Measurements from ENCODE around the gene MAPRE2.
A peak's percentile ranks its signal among the peaks of the same experiment; 100 is the strongest.
"Not testable (repeated sequence)": the region's sequence is repeated elsewhere in the genome, so short reads cannot be mapped to it uniquely, and the experiment has no call there.

MAPRE2 gene

DNA sequence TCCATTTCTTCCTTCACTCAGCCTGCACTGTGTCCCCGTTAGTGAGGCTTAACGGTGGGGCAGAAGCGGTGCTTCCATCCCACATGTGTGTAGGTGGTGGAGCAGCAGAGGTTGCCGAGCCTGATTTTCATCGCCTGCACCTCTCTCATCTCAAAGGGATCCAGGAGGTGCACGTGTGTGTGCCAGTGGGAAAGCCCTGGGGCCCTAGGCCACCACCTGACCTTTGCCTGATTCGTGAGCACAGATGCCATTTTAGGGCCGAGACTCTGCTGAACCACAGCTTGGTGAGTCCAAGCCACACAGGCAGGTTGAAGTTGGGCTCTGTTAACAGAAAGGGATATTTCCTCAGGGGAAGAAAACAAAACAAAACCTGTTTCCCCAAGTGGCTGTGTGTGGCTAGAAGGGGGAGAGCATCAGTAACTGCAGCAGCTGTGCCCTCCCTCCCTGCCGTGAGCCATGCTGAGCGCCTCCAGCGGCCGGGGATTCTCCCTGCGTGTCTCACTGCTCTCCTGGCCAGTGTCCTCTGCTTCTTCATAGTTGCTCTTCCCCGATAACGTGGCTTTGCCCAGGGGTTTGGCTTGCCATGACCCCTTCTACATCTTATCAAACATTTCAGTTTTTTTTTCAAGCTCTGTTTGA lies 81.5 kb downstream of the MAPRE2 start:
- peak in 1 of 2 donors; percentile 15 for DNase-seq (ENCODE audit: low read depth in 2 of 2)

DNA sequence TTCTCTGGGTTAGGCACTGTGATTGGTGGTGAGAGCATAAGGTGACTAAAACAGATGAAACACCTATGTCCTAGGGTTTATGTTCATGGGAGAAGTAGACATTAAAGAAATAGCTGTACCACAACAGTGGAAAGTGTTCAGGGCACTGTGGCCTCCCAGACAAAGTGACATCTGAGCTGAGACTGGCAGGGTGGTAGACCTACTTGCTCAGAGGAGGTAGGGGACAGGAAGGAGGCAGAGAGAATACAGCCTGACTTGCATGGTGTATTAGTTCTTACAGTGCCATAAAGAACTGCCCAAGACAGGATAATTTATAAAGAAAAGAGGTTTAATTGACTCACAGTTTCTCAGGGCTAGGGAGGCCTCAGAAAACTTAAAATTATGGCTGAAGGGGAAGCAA lies 82.6 kb downstream of the MAPRE2 start:
- no peak for DNase-seq (ENCODE audit: low read depth in 2 of 2)

DNA sequence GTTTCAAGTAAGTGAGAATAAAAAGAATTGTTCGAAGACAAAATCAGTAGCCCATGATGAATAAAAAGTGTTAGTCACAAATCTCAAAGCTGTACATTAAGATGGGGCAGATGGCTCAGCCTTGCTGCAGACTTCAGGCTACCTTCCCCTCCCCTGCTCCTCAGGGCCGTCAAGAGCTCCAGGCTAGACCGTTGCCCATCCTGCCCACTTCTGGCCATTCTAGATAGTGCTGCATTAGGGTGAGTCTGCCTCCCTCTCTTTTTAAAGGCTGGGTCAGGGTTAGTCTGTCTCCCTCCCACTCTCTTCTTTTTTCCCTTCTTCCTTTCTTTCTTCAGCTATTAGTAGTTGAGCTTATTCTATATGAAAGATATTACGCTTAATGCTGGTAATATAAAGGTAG lies 86.0 kb downstream of the MAPRE2 start:
- no peak for DNase-seq (ENCODE audit: low read depth in 2 of 2)

DNA sequence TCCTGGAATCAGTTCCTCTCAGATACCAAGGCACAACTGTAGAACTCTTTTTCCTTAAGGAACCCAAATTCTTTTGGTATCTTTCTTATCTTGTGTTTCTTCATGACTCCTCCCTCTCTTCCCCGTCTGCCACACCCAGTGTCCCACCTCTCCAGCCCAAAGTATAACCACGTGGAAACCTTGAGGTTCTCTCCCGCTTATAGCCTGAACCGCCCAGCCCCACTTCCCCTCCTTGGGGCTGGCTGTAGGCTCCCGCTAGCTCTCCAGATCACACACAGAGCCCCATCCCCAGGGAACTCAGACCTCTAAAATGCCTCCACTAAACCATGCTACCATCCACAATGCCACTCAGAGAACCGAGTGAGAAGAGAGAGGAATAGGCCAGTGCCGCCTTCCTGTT lies 87.5 kb downstream of the MAPRE2 start:
- DNase-seq (ENCODE audit: low read depth in 2 of 2) = no peak

DNA sequence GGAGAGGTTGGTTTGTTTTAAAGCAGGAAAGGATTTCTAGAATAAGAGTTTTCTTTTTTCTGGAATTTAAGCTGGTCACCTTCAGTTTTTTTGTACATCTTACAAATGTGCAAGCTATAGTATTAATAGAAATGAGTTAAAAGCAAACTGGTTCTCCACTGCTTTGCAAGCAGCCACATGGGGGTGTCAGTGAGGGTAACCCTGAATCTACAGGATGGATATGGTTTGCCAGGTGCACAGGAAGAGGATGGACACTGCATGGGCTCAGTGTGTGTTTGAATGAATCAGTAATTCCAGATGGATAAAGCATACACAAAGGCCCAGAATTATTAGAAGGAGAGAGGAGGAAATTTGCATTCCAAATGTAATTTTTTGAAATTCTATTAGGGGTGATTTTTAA lies 89.0 kb downstream of the MAPRE2 start:
- no peak for DNase-seq (ENCODE audit: low read depth in 2 of 2)

DNA sequence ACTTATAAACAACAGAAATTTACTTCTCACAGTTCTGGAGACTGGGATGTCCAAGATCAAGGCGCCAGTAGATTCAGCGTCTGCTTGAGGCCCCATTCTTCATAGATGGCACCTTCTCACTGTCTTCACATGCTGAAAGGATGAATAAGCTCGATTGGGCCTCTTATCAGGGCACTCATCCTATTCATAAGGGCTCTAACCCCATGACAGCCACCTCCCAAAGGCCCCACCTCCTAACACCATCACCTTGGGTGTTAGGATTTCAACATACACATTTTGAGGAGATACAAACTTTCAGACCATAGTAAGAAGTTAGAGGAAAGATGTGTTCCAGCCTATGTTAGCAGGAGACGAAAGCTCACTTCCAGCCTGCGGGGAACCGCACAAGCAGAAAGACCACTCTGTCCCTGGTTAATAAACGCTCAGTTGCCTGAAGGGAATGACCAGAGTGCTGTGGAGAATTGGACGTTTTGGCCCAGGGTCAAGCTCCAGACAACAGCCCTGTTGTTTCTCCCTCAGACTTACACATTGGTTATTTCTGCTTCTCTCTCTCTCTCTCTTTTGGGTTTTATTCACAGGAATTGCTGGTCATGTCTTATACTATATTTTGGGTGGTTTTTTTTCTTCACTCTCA lies 90.3 kb downstream of the MAPRE2 start:
- no peak for DNase-seq (ENCODE audit: low read depth in 2 of 2)

DNA sequence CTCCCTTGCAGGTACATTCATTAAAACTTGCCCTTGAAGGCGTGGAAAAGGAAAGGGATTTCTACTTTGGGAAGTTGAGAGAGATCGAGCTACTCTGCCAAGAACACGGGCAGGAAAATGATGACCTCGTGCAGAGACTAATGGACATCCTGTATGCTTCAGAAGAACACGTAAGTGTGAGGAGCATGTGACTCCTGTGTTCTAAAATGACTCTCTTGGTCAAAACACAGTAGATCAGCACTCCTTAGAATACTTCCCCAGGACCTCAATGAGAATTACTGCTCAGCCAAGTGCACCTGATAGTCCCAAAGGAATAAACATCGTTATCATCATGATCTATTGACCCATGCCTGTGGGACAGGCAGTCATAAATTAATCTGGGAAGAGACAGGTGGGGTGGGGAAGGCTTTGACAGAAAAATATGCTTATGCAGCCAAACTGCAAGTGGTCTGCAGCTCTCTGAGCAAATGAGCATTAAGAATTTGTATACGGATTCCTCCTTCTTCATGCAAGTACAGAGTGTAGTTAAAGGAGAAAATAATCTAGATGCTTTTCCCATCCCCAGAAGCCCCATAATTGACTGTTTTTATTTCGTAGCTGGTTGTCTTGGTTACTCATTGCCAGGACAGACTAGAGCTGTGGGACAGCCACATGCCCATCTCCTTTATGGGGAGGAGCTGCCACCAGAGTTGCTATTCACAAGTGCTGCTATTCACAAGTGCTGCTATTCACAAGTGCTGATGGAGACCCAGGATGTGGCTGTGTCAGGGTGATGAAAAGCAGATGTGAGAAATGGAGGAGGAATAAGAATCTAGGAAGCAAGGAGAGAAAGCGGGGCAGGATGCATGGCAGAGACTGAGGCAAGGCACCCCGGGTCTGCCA lies 91.0 kb downstream of the MAPRE2 start:
- no peak for DNase-seq (ENCODE audit: low read depth in 2 of 2)

DNA sequence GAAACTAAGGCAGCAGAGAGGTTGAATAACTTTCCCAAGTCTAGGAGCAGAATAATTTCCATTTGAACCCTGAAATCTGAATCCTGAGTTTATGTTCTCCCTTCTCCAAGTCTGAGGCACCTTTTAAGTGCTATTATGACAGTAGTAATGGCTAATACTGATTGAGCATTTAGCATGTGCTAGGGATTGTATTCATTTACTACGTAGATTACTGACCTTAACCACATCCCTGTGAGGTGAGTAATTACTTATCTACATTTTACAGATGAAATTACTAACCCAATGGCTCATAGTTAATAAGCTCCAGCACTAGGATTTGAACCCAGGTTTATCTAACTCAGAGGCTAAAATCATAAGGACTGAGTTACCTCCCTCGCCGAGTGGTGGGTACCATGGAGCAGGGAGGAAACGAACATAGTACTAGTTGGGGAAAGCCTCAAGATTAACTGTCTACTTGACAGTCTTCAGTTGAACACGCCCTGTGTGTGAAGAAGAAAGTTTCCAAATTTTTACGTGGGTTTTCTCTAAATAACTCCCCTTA lies 93.0 kb downstream of the MAPRE2 start:
- no peak for DNase-seq (ENCODE audit: low read depth in 2 of 2)

DNA sequence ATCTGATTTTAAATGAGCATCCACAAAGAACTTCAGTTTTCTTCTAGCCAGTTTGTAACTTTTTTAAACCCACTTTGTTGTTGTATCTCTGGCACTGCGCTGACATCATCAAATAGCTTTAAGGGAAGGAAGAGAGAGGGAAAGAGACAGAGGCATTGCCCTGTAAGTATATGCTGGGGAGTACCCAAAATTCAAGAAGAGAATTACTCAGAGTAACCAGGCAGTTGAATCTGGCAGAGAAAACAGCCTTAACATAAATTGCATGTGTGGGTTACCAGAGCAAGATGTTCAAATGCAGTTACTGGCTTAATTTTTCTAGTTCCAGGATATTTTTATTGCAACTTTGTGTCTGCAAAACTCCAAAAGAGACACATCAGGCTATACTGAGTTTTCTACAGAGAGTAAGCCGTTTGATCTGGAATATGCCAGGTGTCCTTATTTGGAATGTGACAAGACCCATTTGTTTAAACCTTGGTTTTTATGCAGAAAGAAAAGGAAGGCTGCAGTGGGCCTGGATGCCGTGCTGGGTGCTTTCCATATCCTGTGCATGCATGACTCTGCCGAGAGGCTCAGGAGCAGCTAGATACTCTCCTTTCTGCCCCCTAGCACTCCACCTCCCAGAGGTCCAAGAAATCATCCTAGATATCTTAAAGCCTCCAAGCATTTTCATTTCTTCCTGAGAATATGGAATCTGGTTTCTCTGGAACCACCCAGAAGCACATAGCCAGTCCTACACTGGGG lies 93.7 kb downstream of the MAPRE2 start:
- DNase-seq (ENCODE audit: low read depth in 2 of 2) = no peak

DNA sequence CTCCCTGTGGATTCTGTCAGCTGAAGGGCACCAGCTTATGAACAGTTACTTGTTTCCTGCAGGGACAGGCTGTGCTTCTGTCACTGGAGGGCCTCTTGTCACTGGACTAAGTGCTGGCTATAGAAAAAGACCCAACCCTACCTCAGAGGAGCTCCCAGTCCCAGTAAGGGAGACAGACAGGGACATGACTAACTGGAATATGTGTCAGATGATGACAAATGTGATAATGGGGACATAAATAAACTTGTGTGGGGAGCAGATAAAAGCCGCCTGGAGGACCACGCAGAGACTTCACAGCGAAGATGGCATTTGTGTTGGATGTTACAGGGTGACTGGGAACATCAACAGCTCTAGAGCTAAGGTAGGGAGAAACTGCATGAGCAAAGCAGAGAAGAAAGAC lies 95.0 kb downstream of the MAPRE2 start:
- no peak for DNase-seq (ENCODE audit: low read depth in 2 of 2)

DNA sequence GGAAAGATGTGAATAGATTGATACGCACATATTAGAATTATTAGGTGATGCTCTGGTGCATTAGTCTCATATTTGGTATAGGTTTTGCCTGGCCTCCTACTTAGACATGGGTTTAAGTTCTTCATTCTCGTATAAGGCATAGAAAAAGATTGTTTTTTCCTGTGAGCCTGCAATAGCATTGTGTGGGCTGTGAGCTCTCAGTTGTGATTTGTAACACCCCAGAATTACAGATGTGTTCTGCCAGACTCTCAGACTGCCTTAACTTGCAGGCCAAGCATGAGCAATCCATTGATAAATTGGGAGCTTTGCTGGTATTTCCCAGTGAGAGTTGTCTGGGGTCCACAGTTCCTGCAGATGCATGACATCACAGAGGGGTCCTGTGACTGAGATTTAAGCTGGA lies 95.7 kb downstream of the MAPRE2 start:
- no peak for DNase-seq (ENCODE audit: low read depth in 2 of 2)

DNA sequence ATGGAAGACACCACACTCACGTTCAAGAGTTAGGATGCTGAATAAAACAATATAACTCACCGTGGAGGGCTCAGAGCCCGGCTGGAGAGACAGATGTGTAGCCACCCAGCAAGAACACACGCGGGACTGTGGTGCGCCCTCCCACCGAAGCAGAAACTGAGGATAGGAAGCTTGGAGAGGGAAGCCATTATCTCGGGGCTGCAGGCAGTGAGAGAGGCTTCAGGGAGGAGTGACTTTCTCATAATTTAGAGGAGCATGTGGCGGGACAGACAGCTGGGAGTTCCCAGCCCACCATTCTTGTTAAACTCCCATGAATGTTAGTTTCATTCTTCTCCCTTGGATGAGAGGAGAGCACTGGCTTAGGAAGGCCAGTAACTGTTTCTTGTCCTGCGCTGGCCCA lies 96.4 kb downstream of the MAPRE2 start:
- no peak for DNase-seq (ENCODE audit: low read depth in 2 of 2)

DNA sequence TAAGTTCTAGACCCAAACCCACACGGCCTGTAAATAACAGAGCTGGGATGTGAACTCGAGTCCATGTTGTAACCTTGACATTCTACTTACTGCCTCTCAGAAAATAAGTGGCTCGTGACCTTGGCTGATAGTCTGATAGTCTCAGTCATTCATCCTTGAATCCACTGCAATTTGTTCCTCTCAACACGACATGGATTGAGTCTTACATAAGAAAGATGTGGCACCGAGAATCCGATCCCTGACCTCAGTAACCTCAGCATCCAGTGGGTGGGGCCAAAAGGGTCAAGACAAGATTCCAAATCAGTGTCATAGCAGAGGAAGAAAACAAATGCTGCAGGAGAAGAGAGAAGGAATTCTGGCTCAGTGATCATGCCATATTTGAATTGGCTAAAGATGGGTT lies 97.6 kb downstream of the MAPRE2 start:
- no peak for DNase-seq (ENCODE audit: low read depth in 2 of 2)

DNA sequence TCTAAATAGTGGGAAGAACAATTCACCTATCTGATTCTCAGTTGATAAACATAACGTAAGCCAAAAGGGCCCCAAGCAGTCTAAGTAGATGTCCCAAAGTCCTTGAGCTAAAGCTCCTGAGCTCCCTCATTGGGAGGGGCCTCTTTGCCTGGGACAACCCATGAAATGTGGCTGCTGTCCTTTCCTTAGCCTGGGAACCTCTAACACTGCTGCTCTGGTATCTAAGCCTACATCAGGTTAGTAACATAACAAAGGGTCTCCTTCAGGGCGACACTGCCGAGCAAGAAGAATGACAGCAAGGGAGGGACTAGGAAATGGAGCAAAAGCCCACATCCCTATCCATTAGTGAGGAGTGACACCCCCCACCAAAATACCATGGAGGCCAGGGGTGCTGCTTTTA lies 98.3 kb downstream of the MAPRE2 start:
- DNase-seq (ENCODE audit: low read depth in 2 of 2) = no peak

DNA sequence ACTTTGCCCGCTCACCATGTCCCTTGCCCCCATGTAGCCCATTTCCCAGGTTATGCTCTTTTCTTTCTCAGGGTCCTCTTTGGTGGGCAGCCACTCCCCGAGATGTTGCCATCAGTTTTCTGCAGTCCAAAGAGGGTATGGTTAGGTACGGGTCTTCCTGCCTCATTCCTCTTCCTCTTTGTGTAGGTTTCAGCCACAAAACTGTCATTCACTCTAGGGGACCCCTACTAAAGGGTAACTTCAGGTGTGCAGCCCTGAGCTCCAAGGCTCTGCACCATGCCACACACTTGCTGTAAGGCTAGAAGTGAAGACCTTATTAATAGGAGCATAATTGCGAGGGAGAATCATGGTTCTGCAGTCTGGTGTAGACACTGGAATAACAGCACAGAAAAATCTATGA lies 99.9 kb downstream of the MAPRE2 start:
- no peak for DNase-seq (ENCODE audit: low read depth in 2 of 2)

DNA sequence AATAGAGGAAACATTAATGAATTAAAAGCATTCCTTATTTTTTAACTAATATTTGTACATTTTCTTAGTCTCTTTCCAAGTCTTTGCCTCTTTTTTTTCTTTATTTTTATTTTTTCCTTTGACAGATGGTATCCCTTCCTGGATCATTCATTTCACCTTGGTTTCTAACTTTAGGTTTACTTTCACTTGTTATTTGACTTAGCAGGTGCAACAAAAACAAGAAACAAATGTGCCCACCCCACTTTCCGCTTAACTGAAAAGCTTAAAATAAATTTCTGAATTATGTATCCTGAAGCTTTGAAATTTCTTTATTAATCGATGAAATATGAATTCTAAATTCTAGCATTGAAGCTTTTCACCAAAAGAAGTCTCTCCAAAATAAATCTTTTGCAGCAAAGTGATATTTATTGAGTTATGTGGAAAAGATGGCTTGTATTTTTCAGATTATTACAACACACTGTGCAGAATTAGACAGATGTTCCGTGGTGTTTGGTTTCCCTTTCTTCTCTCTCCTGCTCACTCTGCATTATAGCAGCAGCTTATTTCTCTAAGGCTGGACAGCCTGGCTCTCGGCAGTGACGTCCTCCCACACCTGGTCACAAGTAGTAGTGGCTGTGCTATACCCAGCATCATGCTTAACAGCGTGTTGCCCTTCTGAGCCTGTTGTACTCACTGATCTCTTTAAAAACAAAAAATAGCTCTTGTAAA lies 100.5 kb downstream of the MAPRE2 start:
- DNase-seq (ENCODE audit: low read depth in 2 of 2) = no peak

DNA sequence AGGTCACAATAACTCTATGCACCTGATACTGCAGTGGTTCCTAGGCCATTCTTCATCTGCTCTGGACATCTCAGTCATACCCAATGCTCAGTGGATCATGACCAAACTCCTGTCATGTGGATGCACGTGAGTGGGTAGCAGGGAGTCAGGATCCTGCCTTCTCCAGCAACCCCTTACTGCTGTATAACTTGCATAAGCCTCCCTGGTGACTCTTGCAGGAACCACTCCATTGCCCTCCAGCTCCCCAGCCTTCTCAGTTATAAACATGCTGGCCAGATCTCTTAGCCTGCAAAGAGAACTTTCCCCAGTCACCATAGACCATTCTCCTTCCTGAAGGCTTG lies 101.0 kb downstream of the MAPRE2 start:
- no peak for DNase-seq (ENCODE audit: low read depth in 2 of 2)

DNA sequence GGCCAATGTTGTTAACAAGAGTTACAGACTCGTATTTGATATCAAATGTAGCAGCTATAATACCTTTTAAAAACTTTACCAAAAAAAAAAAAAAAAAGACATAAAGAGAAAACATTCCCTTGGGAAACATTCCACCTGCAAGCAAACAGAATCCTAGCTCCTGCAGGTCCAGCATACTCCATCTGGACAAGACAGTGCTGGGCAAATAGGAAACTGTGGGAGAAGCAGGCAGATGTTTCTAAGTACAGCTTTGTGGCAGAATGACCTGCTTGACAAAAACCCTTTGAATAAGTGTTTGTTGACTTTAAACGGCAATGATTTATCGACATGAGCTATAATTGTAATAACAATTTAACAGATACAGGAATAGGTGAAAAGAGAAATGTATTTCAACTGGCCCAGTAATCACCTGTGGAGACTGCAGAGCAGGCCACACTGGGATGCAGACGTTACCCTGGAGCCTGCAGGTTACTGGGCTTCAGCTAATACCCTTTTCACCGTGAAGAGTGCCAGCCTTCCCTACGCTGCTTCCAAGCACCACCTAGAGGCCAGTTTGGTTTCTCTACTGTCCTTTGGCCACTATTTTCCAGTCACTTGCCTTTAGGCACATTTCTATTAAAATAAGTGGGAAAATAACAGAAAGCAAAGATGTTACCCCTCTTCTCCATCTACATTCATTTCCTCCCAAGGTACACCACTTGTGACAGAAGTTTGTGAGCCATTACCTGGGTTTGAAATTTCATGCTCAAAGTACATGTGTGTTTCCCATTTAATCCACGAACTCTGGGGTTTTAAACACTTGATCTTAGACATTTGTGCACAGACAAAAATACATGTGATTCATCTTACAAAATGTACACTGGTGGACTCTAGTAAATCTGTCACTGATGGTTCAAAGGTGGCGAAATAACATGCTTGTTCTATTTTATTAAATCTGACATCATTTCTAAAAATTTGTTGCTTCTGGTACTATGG lies 102.7 kb downstream of the MAPRE2 start:
- peak; percentile 8 to 12 for DNase-seq (ENCODE audit: low read depth in 2 of 2)

DNA sequence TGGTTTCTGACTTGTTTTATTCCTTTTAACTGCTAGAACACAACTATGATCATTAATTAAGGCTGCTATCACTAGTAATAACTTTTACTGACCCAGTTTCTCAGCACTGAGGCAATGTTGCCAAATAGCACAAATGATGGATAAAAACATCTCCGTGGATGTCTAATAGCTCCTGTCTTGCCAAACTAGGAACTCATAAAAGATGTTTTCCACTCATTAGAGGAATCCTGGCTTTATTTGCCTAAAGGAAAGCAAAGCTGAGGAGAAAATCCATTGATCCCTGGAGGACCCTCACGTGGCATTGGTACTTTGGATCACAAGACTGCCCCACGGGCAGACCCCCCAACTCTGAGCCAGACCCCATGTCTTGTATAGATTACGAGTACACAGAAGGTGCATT lies 103.5 kb downstream of the MAPRE2 start:
- DNase-seq (ENCODE audit: low read depth in 2 of 2) = no peak

DNA sequence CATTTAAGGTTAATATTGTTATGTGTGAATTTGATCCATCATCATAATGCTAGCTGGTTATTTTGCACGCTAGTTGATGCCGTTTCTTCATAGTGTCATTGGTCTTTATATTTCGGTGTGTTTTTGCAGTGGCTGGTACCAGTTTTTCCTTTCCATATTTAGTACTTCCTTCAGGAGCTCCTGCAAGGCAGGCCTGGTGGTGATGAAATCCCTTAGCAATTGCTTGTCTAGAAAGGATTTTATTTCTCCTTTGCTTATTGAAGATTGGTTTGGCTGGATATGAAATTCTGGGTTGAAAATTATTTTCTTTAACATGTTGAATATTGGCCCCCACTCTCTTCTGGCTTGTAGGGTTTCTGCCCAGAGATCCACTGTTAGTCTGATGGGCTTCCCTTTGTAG lies 109.0 kb downstream of the MAPRE2 start:
- not testable (repeated sequence) for DNase-seq (ENCODE audit: low read depth in 2 of 2)
